Effector memory CD8-positive, alpha-beta T cell (primary cell): ENCODE results near the gene SYDE1.

Experiments used
- ATAC-seq: fragments of 150-1000 bp; cut with Tn5 transposase; replicated peaks from 2 replicates; pipeline ENCODE4 v1.10.0; 2021; ENCODE audit warnings: mild to moderate bottlenecking, moderate library complexity
- DNase-seq, 3 experiments: peaks; one replicate each; pipeline ENCODE4 v3.0.0; 2021
- H3K27ac Mint-ChIP-seq, 2 donors: one replicate each; pipeline ENCODE4 v1.8.0; 2022; ENCODE audit warnings: mild to moderate bottlenecking in 2 of 2, mixed read lengths in 2 of 2, moderate library complexity in 2 of 2
- H3K27me3 Mint-ChIP-seq, 2 donors: one replicate each; pipeline ENCODE4 v1.8.0; 2022; ENCODE audit warnings: mixed read lengths in 2 of 2
- H3K36me3 Mint-ChIP-seq: one replicate; pipeline ENCODE4 v1.8.0; 2022; ENCODE audit warnings: mild to moderate bottlenecking, moderate library complexity, mixed read lengths; ENCODE audit not compliant: insufficient read depth
- H3K4me1 Mint-ChIP-seq, 2 donors: one replicate each; pipeline ENCODE4 v1.8.0; 2022; ENCODE audit warnings: low read depth in 2 of 2, mixed read lengths in 2 of 2
- H3K4me3 Mint-ChIP-seq, 2 donors: one replicate each; pipeline ENCODE4 v1.8.0; 2022; ENCODE audit warnings: mild to moderate bottlenecking in 2 of 2, mixed read lengths in 2 of 2, moderate library complexity in 2 of 2
- H3K9me3 Mint-ChIP-seq, 2 donors: one replicate each; pipeline ENCODE4 v1.8.0; 2022; ENCODE audit warnings: mixed read lengths in 2 of 2

SYDE1 gene

GRCh38 chr19:15113245-15114152 lies 6.3 kb downstream of the SYDE1 start:
- H3K4me1 Mint-ChIP-seq, result peaks cover 0 to 3% of the 10 kb centered on the region in 2 donors
- peaks cover 3 to 9% of the 10 kb centered on the region in 2 donors for H3K27me3 Mint-ChIP-seq
- peaks cover 12% of the 10 kb centered on the region for H3K36me3 Mint-ChIP-seq
- no peaks in the 10 kb centered on the region for H3K9me3 Mint-ChIP-seq
- no peak for ATAC-seq
- no peak overlapping the region for H3K4me3 Mint-ChIP-seq
- no peak for DNase-seq
- H3K27ac Mint-ChIP-seq, result no peak overlapping the region

GRCh38 chr19:15114153-15114540 lies 6.9 kb downstream of the SYDE1 start:
- Mint-ChIP-seq H3K9me3 (no peaks in the 10 kb centered on the region), H3K4me1 (peaks cover 0 to 3% of the 10 kb centered on the region in 2 donors), H3K27ac (no peak overlapping the region), H3K36me3 (peaks cover 16% of the 10 kb centered on the region), H3K4me3 (no peak overlapping the region), H3K27me3 (peaks cover 0 to 2% of the 10 kb centered on the region in 2 donors)
- ATAC-seq (no peak), DNase-seq (no peak)

GRCh38 chr19:15115080-15115479 lies 7.9 kb downstream of the SYDE1 start:
- Mint-ChIP-seq H3K27ac (no peak overlapping the region), H3K4me3 (no peak overlapping the region), H3K36me3 (peaks cover 25% of the 10 kb centered on the region), H3K27me3 (no peaks in the 10 kb centered on the region), H3K4me1 (peaks cover 0 to 3% of the 10 kb centered on the region in 2 donors), H3K9me3 (no peaks in the 10 kb centered on the region)
- no peak for ATAC-seq
- DNase-seq, result no peak

GRCh38 chr19:15115762-15116615 lies 8.8 kb downstream of the SYDE1 start:
- H3K4me3 Mint-ChIP-seq, result no peak overlapping the region
- peaks cover 33% of the 10 kb centered on the region for H3K36me3 Mint-ChIP-seq
- H3K9me3 Mint-ChIP-seq, result no peaks in the 10 kb centered on the region
- H3K4me1 Mint-ChIP-seq, result peaks cover 0 to 3% of the 10 kb centered on the region in 2 donors
- DNase-seq, result no peak
- H3K27ac Mint-ChIP-seq, result no peak overlapping the region
- no peaks in the 10 kb centered on the region for H3K27me3 Mint-ChIP-seq
- no peak for ATAC-seq

GRCh38 chr19:15116856-15117255 lies 9.7 kb downstream of the SYDE1 start:
- Mint-ChIP-seq H3K9me3 (no peaks in the 10 kb centered on the region), H3K4me1 (peaks cover 0 to 4% of the 10 kb centered on the region in 2 donors), H3K4me3 (no peak overlapping the region), H3K36me3 (peaks cover 39% of the 10 kb centered on the region), H3K27ac (no peak overlapping the region), H3K27me3 (no peaks in the 10 kb centered on the region)
- ATAC-seq (no peak), DNase-seq (no peak)

GRCh38 chr19:15118248-15118647 lies 11.0 kb downstream of the SYDE1 start:
- no peaks in the 10 kb centered on the region for H3K9me3 Mint-ChIP-seq
- H3K36me3 Mint-ChIP-seq, result peaks cover 43% of the 10 kb centered on the region
- peaks cover 2 to 3% of the 10 kb centered on the region in 2 donors for H3K4me1 Mint-ChIP-seq
- H3K4me3 Mint-ChIP-seq, result no peak overlapping the region
- no peaks in the 10 kb centered on the region for H3K27me3 Mint-ChIP-seq
- ATAC-seq (no peak), DNase-seq (no peak)
- peak overlapping the region in 1 of 2 donors; percentile 53 for H3K27ac Mint-ChIP-seq

- Mint-ChIP-seq H3K4me3 (no peak overlapping the region), H3K4me1 (peaks cover 5 to 7% of the 10 kb centered on the region in 2 donors), H3K27me3 (no peaks in the 10 kb centered on the region), H3K36me3 (peaks cover 49% of the 10 kb centered on the region), H3K9me3 (no peaks in the 10 kb centered on the region), H3K27ac (peak overlapping the region in 1 of 2 donors; percentile 53)
- no peak for ATAC-seq
- DNase-seq, result no peak
These were observed 11.7 kb downstream of the SYDE1 start for GRCh38 chr19:15118789-15119494.

GRCh38 chr19:15120135-15121026 lies 13.2 kb downstream of the SYDE1 start:
- peaks cover 17 to 18% of the 10 kb centered on the region in 2 donors for H3K4me1 Mint-ChIP-seq
- H3K27me3 Mint-ChIP-seq, result no peaks in the 10 kb centered on the region
- H3K9me3 Mint-ChIP-seq, result no peaks in the 10 kb centered on the region
- H3K27ac Mint-ChIP-seq, result peak overlapping the region in 1 of 2 donors; percentile 3
- H3K36me3 Mint-ChIP-seq, result peaks cover 58% of the 10 kb centered on the region
- H3K4me3 Mint-ChIP-seq, result no peak overlapping the region
- ATAC-seq (no peak), DNase-seq (no peak)

- peaks cover 17 to 21% of the 10 kb centered on the region in 2 donors for H3K4me1 Mint-ChIP-seq
- no peak overlapping the region for H3K27ac Mint-ChIP-seq
- no peaks in the 10 kb centered on the region for H3K9me3 Mint-ChIP-seq
- ATAC-seq (no peak), DNase-seq (no peak)
- no peak overlapping the region for H3K4me3 Mint-ChIP-seq
- H3K27me3 Mint-ChIP-seq, result no peaks in the 10 kb centered on the region
- H3K36me3 Mint-ChIP-seq, result peaks cover 56% of the 10 kb centered on the region
These were observed 15.3 kb downstream of the SYDE1 start for GRCh38 chr19:15122331-15123030.

- Mint-ChIP-seq H3K4me1 (peaks cover 17 to 21% of the 10 kb centered on the region in 2 donors), H3K9me3 (no peaks in the 10 kb centered on the region), H3K36me3 (peaks cover 54% of the 10 kb centered on the region), H3K4me3 (peak overlapping the region in 1 of 2 donors; percentile 88), H3K27me3 (peaks cover 5 to 6% of the 10 kb centered on the region in 2 donors), H3K27ac (peak overlapping the region in 1 of 2 donors; percentile 56)
- no peak for ATAC-seq
- no peak for DNase-seq
These were observed 16.1 kb downstream of the SYDE1 start for GRCh38 chr19:15123031-15123890.

GRCh38 chr19:15123900-15124299 lies 16.7 kb downstream of the SYDE1 start:
- Mint-ChIP-seq H3K4me1 (peaks cover 17 to 21% of the 10 kb centered on the region in 2 donors), H3K27me3 (peaks cover 10 to 13% of the 10 kb centered on the region in 2 donors), H3K27ac (peak overlapping the region; percentile 56 to 97), H3K4me3 (peak overlapping the region; percentile 86 to 88), H3K36me3 (peaks cover 49% of the 10 kb centered on the region), H3K9me3 (no peaks in the 10 kb centered on the region)
- DNase-seq, result no peak
- ATAC-seq, result no peak
